ENCODE measurements around the gene ACAD10.

DNA sequence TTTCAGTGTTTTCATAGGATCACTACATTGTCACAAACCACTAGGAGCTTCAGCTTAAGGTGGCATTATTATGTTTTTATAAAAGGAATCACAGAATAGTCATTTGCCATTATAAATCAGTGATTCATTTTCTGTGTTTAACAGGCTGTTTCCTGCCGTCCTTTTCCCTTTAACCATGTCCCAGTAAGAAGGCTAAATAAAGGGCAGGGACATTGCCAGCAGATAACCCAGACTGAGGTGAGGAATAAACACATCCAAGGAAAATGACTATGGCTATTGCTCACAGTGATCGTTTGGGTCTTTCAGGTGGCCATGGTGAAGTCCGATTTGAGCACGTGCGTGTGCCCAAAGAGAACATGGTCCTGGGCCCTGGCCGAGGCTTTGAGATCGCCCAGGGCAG lies 63.0 kb downstream of the ACAD10 start:
- TF ChIP-seq ZNF174 (tag by site-specific recombination; IDR thresholded peaks at IDR 0.05) (no peak), MEIS1 (CRISPR knock-in tag; IDR thresholded peaks at IDR 0.05; ENCODE audit: borderline replicate concordance) (no peak)
- TF ChIP-seq, protein P1, sequence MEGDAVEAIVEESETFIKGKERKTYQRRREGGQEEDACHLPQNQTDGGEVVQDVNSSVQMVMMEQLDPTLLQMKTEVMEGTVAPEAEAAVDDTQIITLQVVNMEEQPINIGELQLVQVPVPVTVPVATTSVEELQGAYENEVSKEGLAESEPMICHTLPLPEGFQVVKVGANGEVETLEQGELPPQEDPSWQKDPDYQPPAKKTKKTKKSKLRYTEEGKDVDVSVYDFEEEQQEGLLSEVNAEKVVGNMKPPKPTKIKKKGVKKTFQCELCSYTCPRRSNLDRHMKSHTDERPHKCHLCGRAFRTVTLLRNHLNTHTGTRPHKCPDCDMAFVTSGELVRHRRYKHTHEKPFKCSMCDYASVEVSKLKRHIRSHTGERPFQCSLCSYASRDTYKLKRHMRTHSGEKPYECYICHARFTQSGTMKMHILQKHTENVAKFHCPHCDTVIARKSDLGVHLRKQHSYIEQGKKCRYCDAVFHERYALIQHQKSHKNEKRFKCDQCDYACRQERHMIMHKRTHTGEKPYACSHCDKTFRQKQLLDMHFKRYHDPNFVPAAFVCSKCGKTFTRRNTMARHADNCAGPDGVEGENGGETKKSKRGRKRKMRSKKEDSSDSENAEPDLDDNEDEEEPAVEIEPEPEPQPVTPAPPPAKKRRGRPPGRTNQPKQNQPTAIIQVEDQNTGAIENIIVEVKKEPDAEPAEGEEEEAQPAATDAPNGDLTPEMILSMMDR (tag by site-specific recombination; IDR thresholded peaks at IDR 0.05) = no peak
- TF ChIP-seq, protein P2, sequence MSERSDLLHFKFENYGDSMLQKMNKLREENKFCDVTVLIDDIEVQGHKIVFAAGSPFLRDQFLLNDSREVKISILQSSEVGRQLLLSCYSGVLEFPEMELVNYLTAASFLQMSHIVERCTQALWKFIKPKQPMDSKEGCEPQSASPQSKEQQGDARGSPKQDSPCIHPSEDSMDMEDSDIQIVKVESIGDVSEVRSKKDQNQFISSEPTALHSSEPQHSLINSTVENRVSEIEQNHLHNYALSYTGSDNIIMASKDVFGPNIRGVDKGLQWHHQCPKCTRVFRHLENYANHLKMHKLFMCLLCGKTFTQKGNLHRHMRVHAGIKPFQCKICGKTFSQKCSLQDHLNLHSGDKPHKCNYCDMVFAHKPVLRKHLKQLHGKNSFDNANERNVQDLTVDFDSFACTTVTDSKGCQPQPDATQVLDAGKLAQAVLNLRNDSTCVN (tag by site-specific recombination; optimal IDR thresholded peaks at IDR 0.05) = no peak
- TF ChIP-seq, protein P3, sequence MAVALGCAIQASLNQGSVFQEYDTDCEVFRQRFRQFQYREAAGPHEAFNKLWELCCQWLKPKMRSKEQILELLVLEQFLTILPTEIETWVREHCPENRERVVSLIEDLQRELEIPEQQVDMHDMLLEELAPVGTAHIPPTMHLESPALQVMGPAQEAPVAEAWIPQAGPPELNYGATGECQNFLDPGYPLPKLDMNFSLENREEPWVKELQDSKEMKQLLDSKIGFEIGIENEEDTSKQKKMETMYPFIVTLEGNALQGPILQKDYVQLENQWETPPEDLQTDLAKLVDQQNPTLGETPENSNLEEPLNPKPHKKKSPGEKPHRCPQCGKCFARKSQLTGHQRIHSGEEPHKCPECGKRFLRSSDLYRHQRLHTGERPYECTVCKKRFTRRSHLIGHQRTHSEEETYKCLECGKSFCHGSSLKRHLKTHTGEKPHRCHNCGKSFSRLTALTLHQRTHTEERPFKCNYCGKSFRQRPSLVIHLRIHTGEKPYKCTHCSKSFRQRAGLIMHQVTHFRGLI (tag by site-specific recombination; IDR thresholded peaks at IDR 0.05) = no peak
- TF ChIP-seq, protein P4, sequence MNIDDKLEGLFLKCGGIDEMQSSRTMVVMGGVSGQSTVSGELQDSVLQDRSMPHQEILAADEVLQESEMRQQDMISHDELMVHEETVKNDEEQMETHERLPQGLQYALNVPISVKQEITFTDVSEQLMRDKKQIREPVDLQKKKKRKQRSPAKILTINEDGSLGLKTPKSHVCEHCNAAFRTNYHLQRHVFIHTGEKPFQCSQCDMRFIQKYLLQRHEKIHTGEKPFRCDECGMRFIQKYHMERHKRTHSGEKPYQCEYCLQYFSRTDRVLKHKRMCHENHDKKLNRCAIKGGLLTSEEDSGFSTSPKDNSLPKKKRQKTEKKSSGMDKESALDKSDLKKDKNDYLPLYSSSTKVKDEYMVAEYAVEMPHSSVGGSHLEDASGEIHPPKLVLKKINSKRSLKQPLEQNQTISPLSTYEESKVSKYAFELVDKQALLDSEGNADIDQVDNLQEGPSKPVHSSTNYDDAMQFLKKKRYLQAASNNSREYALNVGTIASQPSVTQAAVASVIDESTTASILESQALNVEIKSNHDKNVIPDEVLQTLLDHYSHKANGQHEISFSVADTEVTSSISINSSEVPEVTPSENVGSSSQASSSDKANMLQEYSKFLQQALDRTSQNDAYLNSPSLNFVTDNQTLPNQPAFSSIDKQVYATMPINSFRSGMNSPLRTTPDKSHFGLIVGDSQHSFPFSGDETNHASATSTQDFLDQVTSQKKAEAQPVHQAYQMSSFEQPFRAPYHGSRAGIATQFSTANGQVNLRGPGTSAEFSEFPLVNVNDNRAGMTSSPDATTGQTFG (tag by site-specific recombination; IDR thresholded peaks at IDR 0.05; ENCODE audit: borderline replicate concordance) = no peak
- TF ChIP-seq, protein P5, sequence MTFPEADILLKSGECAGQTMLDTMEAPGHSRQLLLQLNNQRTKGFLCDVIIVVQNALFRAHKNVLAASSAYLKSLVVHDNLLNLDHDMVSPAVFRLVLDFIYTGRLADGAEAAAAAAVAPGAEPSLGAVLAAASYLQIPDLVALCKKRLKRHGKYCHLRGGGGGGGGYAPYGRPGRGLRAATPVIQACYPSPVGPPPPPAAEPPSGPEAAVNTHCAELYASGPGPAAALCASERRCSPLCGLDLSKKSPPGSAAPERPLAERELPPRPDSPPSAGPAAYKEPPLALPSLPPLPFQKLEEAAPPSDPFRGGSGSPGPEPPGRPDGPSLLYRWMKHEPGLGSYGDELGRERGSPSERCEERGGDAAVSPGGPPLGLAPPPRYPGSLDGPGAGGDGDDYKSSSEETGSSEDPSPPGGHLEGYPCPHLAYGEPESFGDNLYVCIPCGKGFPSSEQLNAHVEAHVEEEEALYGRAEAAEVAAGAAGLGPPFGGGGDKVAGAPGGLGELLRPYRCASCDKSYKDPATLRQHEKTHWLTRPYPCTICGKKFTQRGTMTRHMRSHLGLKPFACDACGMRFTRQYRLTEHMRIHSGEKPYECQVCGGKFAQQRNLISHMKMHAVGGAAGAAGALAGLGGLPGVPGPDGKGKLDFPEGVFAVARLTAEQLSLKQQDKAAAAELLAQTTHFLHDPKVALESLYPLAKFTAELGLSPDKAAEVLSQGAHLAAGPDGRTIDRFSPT (tag by site-specific recombination; IDR thresholded peaks at IDR 0.05) = no peak

All from HEK293 (cell line).